ENCODE results near the gene KIF4A. TPM values are rescaled to one million over a fixed set of nuclear protein-coding genes. Genes with fewer than 3 reads are reported as not detected.

The KIF4A gene
- total and polyA plus RNA-seq, 2 of the 4 experiments (the other 2 are of a cell fraction) = 10.0 to 19.0 TPM

GRCh38 chrX:70426286-70427278 is 136.7 kb downstream of the KIF4A start:
- no peak overlapping the region for H3K14ac ChIP-seq (replicated peaks; ENCODE audit: low read depth, low read length)
- H4K8ac ChIP-seq (ENCODE audit: low read depth in 2 of 2, low read length in 2 of 2) = no peak overlapping the region
- dilution Hi-C loops (cut with HindIII; ENCODE audit: low sequenced_read_pairs, unreplicated experiment) = no loop called here
- no peak overlapping the region for H3K4ac ChIP-seq (ENCODE audit: low read depth, low read length)
- DNase-seq (no peak), ATAC-seq (ENCODE audit: low read depth) (no peak)
- no peak overlapping the region for H2BK15ac ChIP-seq (ENCODE audit: low read depth, low read length)
- no peak overlapping the region for H2BK5ac ChIP-seq (ENCODE audit: low read depth, low read length, poor library complexity, severe bottlenecking)
- no peak overlapping the region for H3K23ac ChIP-seq (ENCODE audit: low read depth, low read length)
- no peaks in the 10 kb centered on the region for H3K36me3 ChIP-seq (ENCODE audit: control insufficient read depth, insufficient read depth, low read length)
- no peak overlapping the region for H3K27ac ChIP-seq (ENCODE audit: insufficient read depth, low read length)
- in situ Hi-C loops (cut with MboI; ENCODE audit: low sequenced_read_pairs) = no loop called here
- no peak overlapping the region for H3K4me3 ChIP-seq (ENCODE audit: insufficient read depth, low read depth, low read length)
- H3K56ac ChIP-seq (ENCODE audit: extremely low read depth, insufficient read depth, low read length) = no peak overlapping the region
- no peak overlapping the region for H2AK5ac ChIP-seq (ENCODE audit: low read depth, low read length)
- no peak overlapping the region for H2BK20ac ChIP-seq (ENCODE audit: low read depth, low read length)
- no peak overlapping the region for H2AFZ ChIP-seq (replicated peaks; ENCODE audit: low read length, poor library complexity)
- no peak overlapping the region for H4K91ac ChIP-seq (ENCODE audit: insufficient read depth, low read depth, low read length)
- H2AK9ac ChIP-seq (replicated peaks; ENCODE audit: low read depth, low read length, poor library complexity) = no peak overlapping the region
- H4K20me1 ChIP-seq (ENCODE audit: insufficient read depth, low read length) = no peaks in the 10 kb centered on the region
- POLR2A ChIA-PET (ENCODE audit: unreplicated experiment) = no interaction called here
- no peak overlapping the region for H3K4me2 ChIP-seq (ENCODE audit: low read depth, low read length)
- 80% methylated on average over 5 of the region's 15 CpGs; no CpG with 5 or more reads in 1 of the 2 experiments for WGBS, 2 experiments (ENCODE audit: extremely low coverage in 2 of 2, insufficient read length in 1 of 2)
- TF ChIP-seq, protein P1, sequence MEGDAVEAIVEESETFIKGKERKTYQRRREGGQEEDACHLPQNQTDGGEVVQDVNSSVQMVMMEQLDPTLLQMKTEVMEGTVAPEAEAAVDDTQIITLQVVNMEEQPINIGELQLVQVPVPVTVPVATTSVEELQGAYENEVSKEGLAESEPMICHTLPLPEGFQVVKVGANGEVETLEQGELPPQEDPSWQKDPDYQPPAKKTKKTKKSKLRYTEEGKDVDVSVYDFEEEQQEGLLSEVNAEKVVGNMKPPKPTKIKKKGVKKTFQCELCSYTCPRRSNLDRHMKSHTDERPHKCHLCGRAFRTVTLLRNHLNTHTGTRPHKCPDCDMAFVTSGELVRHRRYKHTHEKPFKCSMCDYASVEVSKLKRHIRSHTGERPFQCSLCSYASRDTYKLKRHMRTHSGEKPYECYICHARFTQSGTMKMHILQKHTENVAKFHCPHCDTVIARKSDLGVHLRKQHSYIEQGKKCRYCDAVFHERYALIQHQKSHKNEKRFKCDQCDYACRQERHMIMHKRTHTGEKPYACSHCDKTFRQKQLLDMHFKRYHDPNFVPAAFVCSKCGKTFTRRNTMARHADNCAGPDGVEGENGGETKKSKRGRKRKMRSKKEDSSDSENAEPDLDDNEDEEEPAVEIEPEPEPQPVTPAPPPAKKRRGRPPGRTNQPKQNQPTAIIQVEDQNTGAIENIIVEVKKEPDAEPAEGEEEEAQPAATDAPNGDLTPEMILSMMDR (conservative IDR thresholded peaks at IDR 0.05; ENCODE audit: low read depth, low read length) = no peak
- TF ChIP-seq BHLHE40 (IDR thresholded peaks at IDR 0.05; ENCODE audit: low read depth, low read length) (no peak), MAFK (IDR thresholded peaks at IDR 0.05; ENCODE audit: low read depth, low read length) (no peak), CEBPB (IDR thresholded peaks at IDR 0.05; ENCODE audit: low read depth, low read length) (no peak), NFE2L2 (IDR thresholded peaks at IDR 0.05; ENCODE audit: low read depth, low read length) (no peak), RFX5 (IDR thresholded peaks at IDR 0.05; ENCODE audit: low read depth, low read length) (no peak), MXI1 (IDR thresholded peaks at IDR 0.05; ENCODE audit: borderline replicate concordance, low read depth, low read length) (no peak), POLR2A (IDR thresholded peaks at IDR 0.05; ENCODE audit: low read depth, low read length) (no peak)
- intact Hi-C loops (cut with micrococcal nuclease) = no loop called here
- H3K27me3 ChIP-seq (ENCODE audit: control insufficient read depth, insufficient read depth, low read length) = peaks cover 3% of the 10 kb centered on the region; the same call in 1 of the 2 replicates
- no peaks in the 10 kb centered on the region for H3K9me3 ChIP-seq (ENCODE audit: control insufficient read depth, insufficient read depth, low read length)
- no peak overlapping the region for H3K18ac ChIP-seq (ENCODE audit: low read depth, low read length)
- no peak overlapping the region for H4K5ac ChIP-seq (ENCODE audit: low read depth, low read length)
- CTCF ChIA-PET = no interaction called here
- no peak overlapping the region for H2BK120ac ChIP-seq (ENCODE audit: low read depth, low read length)
- no peaks in the 10 kb centered on the region for H3K9me1 ChIP-seq (ENCODE audit: insufficient read depth, low read length)
- no peaks in the 10 kb centered on the region for H3K79me1 ChIP-seq (ENCODE audit: low read depth in 1 of 2, low read length in 2 of 2)
- no peak overlapping the region for H3K9ac ChIP-seq (ENCODE audit: low read depth, low read length)
- no TSS peak for BruUV-seq (replicated peaks)
- no peaks in the 10 kb centered on the region for H3K4me1 ChIP-seq (ENCODE audit: control insufficient read depth, insufficient read depth, low read length)
